Astrocyte of the spinal cord (primary cell): ENCODE results near the gene PTK7.

ENCODE experiments used
- DNase-seq: peaks from one replicate; pipeline ENCODE4 v3.0.0; 2011; ENCODE audit warnings: low read depth, low spot score
- H3K4me3 ChIP-seq: 2 replicates; pipeline ENCODE4 v1.5.1; 2011; ENCODE audit warnings: low read depth, mild to moderate bottlenecking, low read length, moderate library complexity
- in situ Hi-C: cut with HindIII; loops from 2 replicates; pipeline ENCODE4 v1.10.0; 2017; ENCODE audit warnings: low sequenced_read_pairs
- TF ChIP-seq, protein P1 (sequence below): IDR thresholded peaks from 2 replicates; pipeline ENCODE4 v1.5.1; 2012; ENCODE audit warnings: low read depth, mild to moderate bottlenecking, low read length, inconsistent platforms

PTK7 gene

DNA sequence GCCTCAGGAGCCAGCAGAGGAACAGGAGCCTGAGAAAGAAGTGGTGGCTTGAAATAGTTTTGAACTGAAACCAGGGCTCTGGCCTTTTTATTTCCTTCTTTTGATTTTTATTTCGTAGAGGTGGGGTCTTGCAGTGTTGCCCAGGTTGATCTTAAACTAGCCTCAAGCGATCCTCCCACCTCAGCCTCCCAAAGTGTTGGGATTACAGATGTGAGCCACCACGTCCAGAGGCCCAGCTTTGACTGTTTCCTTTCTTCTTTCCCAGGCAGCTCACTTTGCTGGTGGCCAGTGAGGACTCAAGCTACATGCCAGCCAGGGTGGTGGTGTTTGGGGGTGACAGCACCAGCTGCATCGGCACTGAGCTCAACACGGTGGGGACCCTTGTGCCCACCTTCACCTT, 126.3 kb downstream of the PTK7 start:
- TF ChIP-seq, protein P1, sequence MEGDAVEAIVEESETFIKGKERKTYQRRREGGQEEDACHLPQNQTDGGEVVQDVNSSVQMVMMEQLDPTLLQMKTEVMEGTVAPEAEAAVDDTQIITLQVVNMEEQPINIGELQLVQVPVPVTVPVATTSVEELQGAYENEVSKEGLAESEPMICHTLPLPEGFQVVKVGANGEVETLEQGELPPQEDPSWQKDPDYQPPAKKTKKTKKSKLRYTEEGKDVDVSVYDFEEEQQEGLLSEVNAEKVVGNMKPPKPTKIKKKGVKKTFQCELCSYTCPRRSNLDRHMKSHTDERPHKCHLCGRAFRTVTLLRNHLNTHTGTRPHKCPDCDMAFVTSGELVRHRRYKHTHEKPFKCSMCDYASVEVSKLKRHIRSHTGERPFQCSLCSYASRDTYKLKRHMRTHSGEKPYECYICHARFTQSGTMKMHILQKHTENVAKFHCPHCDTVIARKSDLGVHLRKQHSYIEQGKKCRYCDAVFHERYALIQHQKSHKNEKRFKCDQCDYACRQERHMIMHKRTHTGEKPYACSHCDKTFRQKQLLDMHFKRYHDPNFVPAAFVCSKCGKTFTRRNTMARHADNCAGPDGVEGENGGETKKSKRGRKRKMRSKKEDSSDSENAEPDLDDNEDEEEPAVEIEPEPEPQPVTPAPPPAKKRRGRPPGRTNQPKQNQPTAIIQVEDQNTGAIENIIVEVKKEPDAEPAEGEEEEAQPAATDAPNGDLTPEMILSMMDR, result no peak
- in situ Hi-C loops, result no loop called here
- no peak for DNase-seq
- no peak overlapping the region for H3K4me3 ChIP-seq

DNA sequence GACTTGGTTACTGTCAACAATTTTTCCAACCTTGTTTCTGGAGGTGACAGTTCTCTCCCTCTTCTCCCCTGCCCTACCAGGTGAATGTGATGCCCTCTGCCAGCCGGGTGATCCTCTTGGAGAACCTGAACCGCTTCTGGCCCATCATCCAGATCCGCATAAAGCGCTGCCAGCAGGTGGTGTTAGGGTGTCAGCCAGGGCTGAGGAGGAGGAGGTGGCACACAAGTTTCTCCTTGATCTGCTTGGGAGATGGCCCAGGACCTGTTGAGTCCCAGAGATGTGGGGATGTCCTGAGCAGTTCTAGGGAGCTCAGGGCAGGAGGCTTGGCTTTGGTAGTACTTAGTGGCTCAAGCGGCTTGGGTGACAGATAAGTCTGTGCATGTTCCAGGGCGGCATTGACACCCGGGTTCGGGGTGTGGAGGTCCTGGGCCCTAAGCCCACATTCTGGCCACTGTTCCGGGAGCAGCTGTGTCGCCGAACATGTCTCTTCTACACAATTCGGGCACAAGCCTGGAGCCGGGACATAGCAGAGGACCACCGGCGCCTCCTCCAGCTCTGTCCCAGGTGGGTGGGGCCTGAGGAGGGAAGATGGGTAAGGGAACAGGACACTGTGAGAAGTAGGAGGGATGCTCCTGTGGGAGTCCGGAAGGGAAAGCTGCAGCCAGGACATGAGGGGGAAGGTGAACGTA, 127.1 kb downstream of the PTK7 start:
- TF ChIP-seq, protein P1, result no peak
- in situ Hi-C loops, result no loop called here
- H3K4me3 ChIP-seq, result no peak overlapping the region
- DNase-seq, result no peak

DNA sequence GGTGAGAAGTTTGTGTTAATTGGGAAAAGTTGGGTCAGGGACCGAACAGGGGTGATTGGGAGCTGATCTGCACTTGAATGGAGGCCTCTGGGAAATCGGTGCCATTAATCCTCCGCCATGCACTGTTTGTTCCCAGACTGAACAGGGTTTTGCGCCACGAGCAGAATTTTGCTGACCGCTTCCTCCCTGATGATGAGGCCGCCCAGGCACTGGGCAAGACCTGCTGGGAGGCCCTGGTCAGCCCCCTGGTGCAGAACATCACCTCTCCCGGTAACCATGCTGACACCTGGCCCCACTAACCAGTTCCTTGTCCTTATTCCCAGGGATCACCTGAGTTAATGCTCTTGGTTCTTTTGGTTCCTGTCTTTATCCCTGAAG, 127.6 kb downstream of the PTK7 start:
- TF ChIP-seq, protein P1, result no peak
- no peak overlapping the region for H3K4me3 ChIP-seq
- in situ Hi-C loops, result no loop called here
- DNase-seq, result no peak

DNA sequence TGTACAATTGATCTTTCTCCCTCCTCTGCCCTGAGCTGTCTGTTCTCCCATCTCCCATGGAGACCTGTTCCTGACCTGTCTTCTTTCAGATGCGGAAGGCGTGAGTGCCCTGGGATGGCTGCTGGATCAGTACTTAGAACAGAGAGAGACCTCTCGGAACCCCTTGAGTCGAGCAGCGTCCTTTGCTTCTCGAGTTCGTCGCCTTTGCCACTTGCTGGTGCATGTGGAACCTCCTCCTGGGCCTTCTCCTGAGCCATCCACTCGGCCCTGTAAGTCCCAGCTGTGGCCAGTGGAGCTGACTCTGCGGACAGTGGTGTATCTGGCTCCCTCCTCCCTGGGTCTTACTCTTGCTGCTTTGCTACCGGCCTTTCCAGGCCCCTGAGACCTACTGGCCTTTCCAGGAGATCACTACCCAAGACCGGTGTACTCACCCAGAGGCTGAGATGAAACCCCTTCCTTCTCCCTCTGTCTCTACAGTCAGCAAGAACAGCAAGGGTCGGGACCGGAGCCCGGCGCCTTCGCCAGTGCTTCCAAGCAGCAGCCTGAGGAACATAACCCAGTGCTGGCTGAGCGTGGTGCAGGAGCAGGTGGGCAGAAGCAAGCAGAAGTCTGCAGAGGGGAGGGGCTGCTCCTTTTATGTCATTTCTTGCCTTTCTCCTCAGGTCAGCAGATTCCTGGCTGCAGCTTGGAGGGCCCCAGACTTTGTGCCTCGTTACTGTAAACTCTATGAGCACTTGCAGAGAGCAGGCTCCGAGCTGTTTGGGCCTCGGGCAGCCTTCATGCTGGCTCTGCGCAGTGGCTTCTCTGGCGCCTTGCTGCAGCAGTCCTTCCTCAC, 128.4 kb downstream of the PTK7 start:
- in situ Hi-C loops, result no loop called here
- H3K4me3 ChIP-seq, result no peak overlapping the region
- TF ChIP-seq, protein P1, result no peak
- DNase-seq, result no peak

- TF ChIP-seq, protein P1, result no peak
- no peak overlapping the region for H3K4me3 ChIP-seq
- no peak for DNase-seq
- in situ Hi-C loops, result no loop called here
These were observed 129.7 kb downstream of the PTK7 start for GRCh38 chr6:43205849-43206248.

DNA sequence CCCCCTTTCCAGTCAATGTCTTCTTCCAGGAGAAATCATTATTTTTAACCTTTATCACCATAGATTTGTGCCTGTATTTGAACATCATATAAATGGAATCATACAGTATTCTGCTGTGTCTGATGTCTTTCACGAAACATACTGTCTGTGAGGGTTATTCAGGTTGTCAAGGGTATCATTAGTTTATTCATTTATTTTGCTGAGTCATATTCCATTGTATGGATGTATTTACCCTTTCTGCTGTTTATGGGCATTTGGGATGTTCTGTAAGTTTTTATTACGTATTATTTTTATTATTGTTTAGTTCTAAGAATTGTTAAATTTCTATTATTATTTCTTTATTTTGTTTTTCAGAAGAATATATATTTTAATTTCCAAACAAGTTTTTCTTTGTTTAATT, 131.2 kb downstream of the PTK7 start:
- TF ChIP-seq, protein P1, result no peak
- in situ Hi-C loops, result no loop called here
- DNase-seq, result no peak
- no peak overlapping the region for H3K4me3 ChIP-seq
